T-helper 2 cell (primary cell): ENCODE measurements around the gene GNAZ.
"Not testable (repeated sequence)": the region's sequence is repeated elsewhere in the genome, so short reads cannot be mapped to it uniquely, and the experiment has no call there.

Experiments used
- DNase-seq, 5 experiments: peaks; one replicate each; pipeline versions ENCODE4 v3.0.0 to v3.0.0-alpha.2; 2012 to 2022

The GNAZ gene

DNA sequence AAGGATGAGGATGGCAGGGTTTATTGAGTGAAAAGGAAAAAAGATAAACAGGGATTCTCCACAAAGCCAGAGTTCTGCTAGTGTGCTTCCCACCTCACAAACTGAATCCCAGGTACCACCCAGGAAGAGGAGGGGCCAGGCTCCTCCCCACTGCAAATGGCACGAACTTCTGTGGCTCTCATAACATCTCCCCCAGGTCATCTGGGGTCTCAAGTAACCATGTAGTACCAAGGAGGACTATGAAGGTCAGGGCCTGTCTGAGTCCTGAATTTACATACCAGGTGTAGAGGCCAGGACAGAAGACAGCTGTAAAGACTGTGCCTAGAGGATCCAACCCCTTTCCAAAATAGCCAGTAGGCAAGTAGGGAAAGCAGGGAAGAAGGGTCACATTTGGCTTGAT lies 25.7 kb upstream of the GNAZ start:
- DNase-seq = no peak

- DNase-seq = no peak
Measured at GRCh38 chr22:23045461-23045860, 24.9 kb upstream of the GNAZ start.

- DNase-seq = no peak
Measured at GRCh38 chr22:23047265-23047664, 23.1 kb upstream of the GNAZ start.

GRCh38 chr22:23047742-23048141 lies 22.6 kb upstream of the GNAZ start:
- no peak for DNase-seq

DNA sequence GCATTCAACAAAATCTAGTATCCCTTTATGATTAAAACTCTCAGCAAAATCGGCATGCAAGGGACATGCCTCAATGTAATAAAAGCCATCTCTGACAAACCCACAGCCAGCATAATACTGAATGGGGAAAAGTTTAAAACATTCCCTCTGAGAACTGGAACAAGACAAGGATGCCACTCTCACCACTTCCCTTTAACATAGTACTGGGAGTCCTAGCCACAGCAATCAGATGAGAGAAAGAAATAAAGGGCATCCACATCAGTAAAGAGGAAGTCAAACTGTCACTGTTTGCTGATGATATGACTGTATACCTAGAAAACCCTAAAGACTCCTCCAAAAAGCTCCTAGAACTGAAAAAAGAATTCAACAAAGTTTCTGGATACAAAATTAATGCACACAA lies 19.8 kb upstream of the GNAZ start:
- DNase-seq = not testable (repeated sequence)

- no peak for DNase-seq
Measured at GRCh38 chr22:23053051-23053707, 17.1 kb upstream of the GNAZ start.

- no peak for DNase-seq
Measured at GRCh38 chr22:23053912-23054530, 16.3 kb upstream of the GNAZ start.

DNA sequence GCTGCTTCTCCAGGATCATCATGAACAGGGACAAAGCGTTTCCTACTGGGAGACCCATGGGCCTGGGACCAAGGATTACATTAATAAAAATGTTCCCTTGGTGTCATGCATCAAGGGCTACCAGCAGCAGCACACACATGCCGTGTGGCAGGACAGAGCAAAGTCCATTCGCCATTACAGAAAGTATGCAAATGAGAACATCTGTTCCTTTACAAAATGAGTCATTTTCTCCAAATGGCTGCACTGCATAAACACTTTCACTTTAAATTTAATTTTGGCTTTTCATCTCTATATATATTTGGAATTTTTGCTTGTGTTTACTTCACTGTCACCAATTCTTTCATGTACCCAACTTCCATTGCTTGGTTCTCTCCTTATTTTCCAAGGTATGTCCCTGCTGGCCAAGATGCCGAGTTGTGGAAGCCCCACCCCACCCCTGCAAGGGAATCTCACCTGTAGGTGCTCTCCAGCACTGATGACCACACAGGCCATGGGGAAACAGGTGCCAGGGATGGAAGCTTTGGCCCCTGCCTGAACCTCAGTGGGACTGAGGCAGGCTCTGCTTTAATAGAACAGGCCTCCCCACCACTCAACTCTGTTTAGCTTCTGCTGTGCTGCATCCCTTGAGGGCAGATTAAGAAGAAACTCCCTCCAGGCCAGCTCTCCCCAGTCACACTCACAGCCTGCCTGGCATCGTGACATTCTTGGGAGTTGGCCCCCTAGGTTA lies 15.6 kb upstream of the GNAZ start:
- DNase-seq = no peak

DNA sequence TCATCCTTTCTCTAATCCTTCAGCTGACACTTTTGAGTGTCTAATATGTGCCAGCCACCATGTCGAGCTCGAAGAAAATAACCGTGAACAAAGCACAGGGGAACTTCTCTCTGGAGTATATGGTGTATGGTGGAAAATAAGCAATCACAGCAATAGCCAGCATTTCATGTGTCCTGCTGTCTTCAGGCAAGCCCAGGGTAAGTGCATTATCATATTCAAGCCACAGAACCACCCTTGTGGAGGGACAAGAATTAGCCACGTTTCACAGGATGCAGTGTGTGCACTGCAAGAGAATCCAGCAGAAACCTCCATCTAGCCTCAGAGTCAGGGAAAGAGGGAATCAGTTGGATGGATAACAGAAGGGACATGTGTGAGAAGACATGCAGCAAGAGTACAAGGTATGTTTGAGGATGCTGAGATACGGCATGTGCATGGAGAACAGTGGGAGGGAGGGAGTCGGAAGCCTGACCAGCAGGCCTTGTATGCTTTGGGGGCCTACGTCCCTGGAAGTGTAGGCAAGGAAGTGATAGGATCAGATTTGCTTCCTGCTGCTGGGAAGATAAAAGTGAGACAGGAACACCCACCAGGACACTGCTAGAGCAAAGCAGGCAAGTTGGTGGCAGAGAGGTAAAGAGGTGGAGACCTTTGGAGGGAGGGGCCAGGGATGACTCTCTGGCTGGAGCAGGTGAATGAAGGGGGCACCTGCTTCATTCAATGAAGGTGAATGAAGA lies 14.7 kb upstream of the GNAZ start:
- DNase-seq = no peak

GRCh38 chr22:23057331-23057730 lies 13.0 kb upstream of the GNAZ start:
- no peak for DNase-seq

DNA sequence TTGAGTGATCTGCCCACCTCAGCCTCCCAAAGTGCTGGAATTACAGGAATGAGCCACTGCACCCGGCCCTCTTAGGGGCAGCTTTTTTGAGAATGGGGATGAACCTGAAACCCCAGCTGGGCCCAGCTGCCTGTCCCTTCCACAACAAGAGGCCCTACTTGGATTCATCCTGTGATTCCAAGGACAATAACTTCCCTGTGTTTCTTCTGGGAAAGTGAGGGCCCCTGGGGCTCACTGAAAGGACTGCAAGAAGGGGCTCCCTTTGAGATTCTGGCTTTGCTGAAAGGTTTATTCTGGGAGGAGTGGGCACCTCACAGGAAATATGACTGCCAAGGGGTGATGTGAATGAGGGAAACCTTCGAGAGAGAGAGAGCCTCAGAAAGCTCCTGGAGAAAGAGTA lies 12.3 kb upstream of the GNAZ start:
- DNase-seq = no peak

DNA sequence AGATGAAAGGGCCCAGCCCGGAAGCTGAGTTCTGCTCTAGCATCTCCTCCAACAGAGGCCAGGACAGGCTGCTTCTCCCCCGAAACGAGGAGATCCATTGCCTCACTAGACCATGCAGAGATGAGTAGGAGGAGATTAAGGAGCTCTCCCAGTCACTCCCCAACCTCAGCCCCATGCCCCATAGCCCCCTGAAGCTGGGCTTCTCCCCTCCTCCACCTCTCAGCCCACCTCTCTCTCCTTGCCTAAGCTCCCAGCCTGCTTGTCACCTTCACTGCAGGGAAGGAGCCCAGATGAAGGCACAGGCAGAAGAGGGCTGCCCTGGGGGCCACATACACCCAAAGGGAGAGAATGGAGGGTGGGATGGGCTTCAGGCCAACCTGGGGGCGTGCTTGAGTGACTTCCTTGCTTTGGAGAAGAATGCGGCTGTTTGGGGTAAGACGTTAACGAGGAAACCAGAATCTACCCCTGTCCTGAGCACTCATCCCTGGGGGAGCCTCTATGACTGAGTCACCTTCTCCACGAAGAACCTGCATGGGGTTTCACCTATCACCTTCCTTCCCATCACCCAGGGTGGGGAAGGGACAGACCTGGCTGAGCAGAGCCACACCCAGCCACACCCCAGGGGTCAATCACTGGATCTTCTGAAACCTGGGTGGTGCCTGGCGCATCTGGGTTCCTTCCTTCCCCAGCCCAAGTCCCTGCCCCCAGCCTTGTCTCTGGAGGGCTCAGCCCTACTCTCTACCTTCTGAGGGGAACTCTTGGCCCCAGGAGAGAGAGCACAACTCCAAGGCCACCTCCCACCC lies 11.6 kb upstream of the GNAZ start:
- DNase-seq = no peak

DNA sequence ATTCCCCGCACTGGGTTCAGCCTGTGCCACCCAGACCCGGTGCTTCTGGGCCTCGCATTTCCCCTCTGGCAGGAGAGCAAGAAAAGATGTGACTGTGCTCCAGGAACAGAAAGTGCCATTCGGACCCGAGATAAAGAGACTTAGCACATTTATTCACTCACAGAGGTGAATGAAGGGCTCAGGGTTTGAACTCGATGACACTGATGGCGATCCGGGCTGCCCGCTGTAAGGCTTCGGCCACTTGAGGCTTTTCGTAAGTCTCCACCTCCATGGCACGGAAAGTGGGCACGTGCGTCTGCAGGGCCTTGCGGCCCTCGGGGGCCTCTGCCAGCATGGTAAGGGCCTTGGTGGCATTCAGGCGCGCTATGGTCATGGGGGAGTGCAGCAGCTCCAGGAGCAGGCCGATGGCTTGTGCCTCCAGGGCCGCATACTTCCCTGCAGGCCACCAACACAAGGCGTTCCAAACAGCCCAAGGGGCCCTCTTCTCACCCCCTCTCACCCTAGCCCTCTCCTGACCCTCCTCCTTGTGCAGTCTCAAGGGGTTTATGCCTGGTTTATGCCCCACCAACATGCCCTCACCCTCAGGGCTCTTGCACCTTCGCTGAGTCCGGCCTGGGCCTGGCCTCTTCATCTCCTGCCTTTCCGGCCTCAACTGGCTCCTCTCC lies 10.9 kb upstream of the GNAZ start:
- no peak for DNase-seq

DNA sequence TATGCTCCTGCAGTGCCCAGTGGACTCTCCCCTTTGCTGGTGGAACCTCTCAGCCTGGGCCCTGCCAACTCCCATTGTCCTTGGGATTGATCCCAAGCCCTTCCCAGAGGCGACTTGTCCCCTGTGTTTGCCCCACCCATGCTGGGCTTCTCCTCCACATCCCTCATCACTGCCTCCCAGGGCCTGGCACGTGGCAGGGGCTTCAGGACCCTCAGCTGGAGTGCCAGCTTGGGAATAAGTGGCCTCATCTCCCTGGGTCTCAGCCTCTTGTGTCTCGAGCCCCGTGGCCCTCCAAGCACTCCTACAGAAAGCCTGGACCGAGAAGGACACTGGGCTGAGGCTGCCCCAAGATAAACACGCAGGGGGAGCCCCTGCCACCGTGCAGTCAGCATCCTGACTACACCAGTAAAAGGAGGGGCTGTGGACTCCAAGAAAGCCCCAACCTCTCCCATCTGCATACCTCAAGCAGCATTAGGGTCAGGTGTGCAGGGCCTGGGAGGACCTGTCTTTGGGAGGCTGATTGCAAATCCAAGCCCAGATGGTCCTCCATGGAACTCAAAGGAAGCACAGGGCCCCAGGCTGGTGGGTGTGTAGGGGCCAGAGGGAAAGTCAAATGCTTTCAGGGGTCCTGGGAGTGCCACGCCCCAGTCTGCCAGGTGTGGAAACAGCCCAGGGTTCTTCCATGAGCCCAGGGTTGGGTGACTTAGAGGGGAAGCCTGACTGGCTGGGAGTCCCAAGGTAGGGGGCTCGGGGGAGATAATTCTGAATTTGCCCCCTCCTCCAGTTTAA lies 9.5 kb upstream of the GNAZ start:
- no peak for DNase-seq

- DNase-seq = no peak
Measured at GRCh38 chr22:23061471-23062280, 8.6 kb upstream of the GNAZ start.

DNA sequence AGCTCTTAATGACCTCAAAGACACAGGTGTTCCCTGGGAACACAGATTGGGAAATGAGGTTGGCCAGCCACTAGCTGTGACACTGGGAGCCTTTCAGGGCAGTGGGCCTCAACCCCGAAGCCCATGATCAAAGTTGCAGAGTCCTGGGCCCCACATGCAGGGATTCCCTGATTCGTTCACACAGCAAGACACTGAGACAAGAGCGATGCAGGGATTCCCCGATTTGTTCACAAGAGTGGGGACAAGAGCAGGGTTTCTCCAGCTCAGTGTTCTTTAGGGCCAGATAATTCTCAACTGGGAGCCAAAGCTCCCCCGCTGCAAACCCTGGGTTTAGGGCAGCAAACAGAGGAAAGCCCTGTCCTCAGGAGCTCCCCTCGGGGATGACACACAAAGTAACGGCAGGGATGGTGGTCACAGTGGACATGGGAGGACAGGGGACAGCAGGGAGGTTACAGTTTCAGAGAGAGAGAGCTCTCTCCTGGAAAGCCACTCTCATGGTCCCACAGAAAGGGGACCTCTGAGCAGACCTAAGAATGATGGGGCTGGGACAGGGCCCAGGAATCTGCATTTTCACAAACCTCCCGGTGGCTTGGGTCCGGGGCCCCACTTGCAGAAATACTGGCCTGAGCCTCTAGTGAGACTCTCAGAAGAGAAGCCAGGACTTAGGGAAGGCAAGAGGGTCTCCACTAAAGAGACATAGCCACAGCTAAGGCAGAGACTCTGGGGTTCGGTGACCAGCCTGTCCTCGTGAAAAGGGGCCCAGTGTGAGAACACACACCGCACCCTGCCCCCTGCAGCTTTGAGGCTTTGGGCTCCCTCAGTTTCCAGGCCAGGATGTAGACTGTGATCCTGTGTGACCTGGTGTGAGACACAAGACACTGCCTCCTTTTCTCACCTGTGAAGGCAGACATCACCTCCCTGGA lies 7.4 kb upstream of the GNAZ start:
- DNase-seq = no peak

DNA sequence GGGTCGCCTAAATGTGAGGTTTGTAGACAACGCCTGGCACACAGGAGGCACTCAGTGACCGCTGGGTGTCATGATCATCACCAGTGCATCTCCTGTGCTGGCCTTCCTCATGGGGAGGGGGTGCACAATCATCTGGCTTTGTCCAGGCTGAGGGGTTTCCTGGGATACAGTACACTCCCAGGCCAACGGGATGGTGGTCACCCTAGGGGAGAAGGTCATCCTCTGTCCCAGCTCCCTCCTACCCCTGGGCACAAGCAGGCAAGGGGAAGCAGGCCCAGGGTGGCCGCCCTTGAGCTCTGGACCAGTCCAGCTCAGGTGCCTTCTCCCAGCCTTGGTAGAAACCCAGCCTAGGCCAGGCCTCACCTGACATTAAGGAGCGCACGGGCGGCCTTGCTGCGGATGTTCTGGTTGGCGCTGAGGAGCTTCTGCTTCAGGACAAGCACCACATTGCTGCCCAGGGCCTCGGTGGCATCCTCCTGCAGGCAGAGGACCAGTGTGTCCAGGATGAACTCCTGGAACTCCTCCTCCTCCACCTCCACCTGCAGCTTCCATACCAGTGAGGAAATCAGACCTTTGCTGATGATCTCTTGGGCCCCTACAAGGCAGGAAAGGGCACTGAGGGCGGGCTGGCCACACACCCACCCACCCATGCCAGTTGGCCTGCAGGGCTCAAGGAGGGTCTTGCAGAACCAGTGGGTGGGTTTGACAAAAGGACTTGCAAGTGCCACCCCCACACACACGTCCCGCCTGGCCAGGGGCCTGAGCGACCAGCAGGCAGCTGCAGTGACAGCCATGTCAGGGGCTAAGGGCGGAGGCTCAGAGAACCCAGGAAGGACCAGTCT lies 6.6 kb upstream of the GNAZ start:
- no peak for DNase-seq

DNA sequence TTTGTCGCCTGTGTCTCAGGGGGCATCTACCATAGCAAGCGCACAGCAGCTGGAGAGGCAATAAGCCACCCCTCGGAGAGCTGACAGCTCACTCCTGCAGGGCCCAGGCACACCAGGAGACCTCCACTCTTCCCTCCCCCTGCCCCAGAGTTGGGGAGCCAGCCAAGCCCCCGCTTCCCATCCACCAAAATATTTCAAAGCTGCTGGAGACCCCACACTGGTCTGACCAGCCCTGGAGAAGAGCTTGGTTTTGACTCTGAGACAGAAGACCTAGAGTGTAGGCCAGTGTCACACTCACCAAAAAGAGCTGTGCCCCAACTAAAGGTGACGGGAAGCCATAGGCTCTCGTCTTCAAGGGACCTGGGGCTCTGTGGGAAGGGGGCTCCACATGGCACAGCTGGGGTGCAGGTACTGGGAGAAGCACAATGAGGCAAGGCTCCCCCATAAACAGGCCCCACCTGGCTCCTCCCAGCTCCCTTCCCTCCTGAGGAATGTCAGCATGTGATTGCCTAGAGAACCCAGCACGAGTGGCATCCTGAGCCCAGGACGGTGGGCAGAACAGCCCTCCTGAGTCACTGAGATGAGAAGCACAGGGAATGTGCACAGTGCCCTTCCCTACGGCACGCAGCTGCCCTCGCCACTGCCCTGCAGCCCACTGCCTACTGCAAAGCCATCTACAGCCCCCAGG lies 5.8 kb upstream of the GNAZ start:
- DNase-seq = no peak
